ENCODE results near the gene GABBR2.
"Not testable (repeated sequence)": the region's sequence is repeated elsewhere in the genome, so short reads cannot be mapped to it uniquely, and the experiment has no call there.

Gene GABBR2

GRCh38 chr9:98477884-98478283 is 230.9 kb downstream of the GABBR2 start:
- Histone ChIP-seq H3K36me3 (ENCODE audit: low read depth) (no peaks in the 10 kb centered on the region), H3K27ac (ENCODE audit: poor library complexity, severe bottlenecking) (no peak overlapping the region), H3K27me3 (ENCODE audit: insufficient read depth, poor library complexity, severe bottlenecking) (no peaks in the 10 kb centered on the region), H3K4me1 (ENCODE audit: insufficient read depth, poor library complexity, severe bottlenecking) (peaks cover 24% of the 10 kb centered on the region), H3K4me3 (ENCODE audit: severe bottlenecking) (no peak overlapping the region), H3K9me3 (ENCODE audit: severe bottlenecking) (no peaks in the 10 kb centered on the region)
- DNase-seq (ENCODE audit: low spot score) (no peak), ATAC-seq (ENCODE audit: low read depth) (no peak)
- TF ChIP-seq, protein P1, sequence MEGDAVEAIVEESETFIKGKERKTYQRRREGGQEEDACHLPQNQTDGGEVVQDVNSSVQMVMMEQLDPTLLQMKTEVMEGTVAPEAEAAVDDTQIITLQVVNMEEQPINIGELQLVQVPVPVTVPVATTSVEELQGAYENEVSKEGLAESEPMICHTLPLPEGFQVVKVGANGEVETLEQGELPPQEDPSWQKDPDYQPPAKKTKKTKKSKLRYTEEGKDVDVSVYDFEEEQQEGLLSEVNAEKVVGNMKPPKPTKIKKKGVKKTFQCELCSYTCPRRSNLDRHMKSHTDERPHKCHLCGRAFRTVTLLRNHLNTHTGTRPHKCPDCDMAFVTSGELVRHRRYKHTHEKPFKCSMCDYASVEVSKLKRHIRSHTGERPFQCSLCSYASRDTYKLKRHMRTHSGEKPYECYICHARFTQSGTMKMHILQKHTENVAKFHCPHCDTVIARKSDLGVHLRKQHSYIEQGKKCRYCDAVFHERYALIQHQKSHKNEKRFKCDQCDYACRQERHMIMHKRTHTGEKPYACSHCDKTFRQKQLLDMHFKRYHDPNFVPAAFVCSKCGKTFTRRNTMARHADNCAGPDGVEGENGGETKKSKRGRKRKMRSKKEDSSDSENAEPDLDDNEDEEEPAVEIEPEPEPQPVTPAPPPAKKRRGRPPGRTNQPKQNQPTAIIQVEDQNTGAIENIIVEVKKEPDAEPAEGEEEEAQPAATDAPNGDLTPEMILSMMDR (IDR thresholded peaks at IDR 0.05; ENCODE audit: poor library complexity, severe bottlenecking) = no peak

GRCh38 chr9:98472216-98472615 is 236.5 kb downstream of the GABBR2 start:
- ATAC-seq (ENCODE audit: low read depth) (no peak), DNase-seq (ENCODE audit: low spot score) (no peak)
- H3K4me1 ChIP-seq (ENCODE audit: insufficient read depth, poor library complexity, severe bottlenecking) = no peaks in the 10 kb centered on the region
- no peaks in the 10 kb centered on the region for H3K9me3 ChIP-seq (ENCODE audit: severe bottlenecking)
- H3K4me3 ChIP-seq (ENCODE audit: severe bottlenecking) = no peak overlapping the region
- no peaks in the 10 kb centered on the region for H3K36me3 ChIP-seq (ENCODE audit: low read depth)
- H3K27me3 ChIP-seq (ENCODE audit: insufficient read depth, poor library complexity, severe bottlenecking) = no peaks in the 10 kb centered on the region
- no peak overlapping the region for H3K27ac ChIP-seq (ENCODE audit: poor library complexity, severe bottlenecking)
- TF ChIP-seq, protein P1 (IDR thresholded peaks at IDR 0.05; ENCODE audit: poor library complexity, severe bottlenecking) = no peak

DNA sequence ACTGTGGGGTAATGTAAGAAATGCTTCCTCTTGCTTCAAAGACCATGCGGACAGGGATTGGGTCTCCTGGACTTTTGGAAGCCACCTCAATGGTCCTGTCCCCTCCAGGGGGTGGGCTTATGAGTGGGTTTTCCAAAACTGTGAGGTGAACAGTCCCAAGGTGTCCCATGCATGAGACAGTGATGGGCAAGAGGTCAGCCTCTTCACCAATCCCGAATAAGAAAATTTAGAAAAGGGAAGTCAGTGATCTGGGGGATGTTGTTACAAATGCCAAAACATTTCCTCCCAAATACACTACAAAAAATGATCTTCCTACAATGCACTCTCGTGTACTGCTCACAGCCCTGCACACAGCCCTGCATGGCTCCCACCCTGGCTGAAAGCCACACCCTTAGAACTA is 237.6 kb downstream of the GABBR2 start:
- no peak for ATAC-seq (ENCODE audit: low read depth)
- H3K27ac ChIP-seq (ENCODE audit: poor library complexity, severe bottlenecking) = no peak overlapping the region
- no peaks in the 10 kb centered on the region for H3K36me3 ChIP-seq (ENCODE audit: low read depth)
- no peaks in the 10 kb centered on the region for H3K27me3 ChIP-seq (ENCODE audit: insufficient read depth, poor library complexity, severe bottlenecking)
- no peaks in the 10 kb centered on the region for H3K9me3 ChIP-seq (ENCODE audit: severe bottlenecking)
- DNase-seq (ENCODE audit: low spot score) = no peak
- no peak overlapping the region for H3K4me3 ChIP-seq (ENCODE audit: severe bottlenecking)
- H3K4me1 ChIP-seq (ENCODE audit: insufficient read depth, poor library complexity, severe bottlenecking) = no peaks in the 10 kb centered on the region
- TF ChIP-seq, protein P1 (IDR thresholded peaks at IDR 0.05; ENCODE audit: poor library complexity, severe bottlenecking) = no peak

DNA sequence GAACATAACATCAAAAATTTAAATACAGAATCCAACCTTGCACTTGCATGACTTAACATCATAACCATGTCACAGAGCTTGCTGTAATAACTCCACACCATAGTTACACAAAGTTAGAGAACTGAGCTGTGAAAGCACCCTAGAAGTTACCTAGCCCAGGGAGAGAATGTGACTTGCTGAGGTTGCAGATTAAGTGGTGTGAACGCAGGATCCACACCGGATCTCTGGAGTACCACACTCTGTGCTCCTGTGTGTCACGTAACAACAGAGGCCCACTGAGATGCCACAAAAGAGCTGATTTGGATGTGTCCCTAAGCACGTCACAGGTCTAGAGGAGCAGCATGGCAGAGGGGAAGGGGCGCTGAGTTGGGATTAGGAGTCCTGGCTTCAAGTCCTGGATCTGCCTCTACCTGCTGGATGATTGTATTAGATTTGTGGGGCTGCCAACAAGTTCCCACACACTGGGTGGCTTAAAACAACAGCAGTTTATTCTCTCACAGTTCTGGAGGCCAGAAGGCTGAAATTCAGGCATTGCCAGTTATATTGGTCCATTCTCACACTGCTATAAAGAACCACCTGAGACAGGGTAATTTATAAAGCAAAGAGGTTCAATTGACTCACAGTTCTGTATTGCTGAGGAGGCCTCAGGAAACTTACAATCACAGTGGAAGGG is 240.0 kb downstream of the GABBR2 start:
- TF ChIP-seq, protein P1 (IDR thresholded peaks at IDR 0.05; ENCODE audit: poor library complexity, severe bottlenecking) = no peak
- ATAC-seq (ENCODE audit: low read depth) = no peak

DNA sequence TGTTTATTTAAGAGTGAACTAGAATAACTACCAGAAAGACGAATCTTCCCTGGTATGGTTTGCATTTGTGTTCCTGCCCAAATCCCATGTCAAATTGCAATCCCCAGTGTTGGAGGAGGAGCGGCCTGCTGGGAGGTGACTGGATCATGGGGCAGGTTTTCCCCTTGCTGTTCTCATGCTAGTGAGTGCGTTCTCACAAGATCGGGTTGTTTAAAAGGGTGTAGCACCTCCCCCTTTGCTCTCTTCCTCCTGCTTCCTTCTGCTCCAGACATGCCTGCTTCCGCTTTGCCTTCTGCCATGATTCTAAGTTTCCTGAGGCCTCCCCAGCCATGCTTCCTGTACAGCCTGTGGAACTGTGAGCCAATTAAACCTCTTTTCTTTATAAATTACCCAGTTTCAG is 242.9 kb downstream of the GABBR2 start:
- H3K27ac ChIP-seq (ENCODE audit: poor library complexity, severe bottlenecking) = no peak overlapping the region
- no peaks in the 10 kb centered on the region for H3K4me1 ChIP-seq (ENCODE audit: insufficient read depth, poor library complexity, severe bottlenecking)
- no peak for DNase-seq (ENCODE audit: low spot score)
- no peak overlapping the region for H3K4me3 ChIP-seq (ENCODE audit: severe bottlenecking)
- ATAC-seq (ENCODE audit: low read depth) = no peak
- H3K27me3 ChIP-seq (ENCODE audit: insufficient read depth, poor library complexity, severe bottlenecking) = no peaks in the 10 kb centered on the region
- TF ChIP-seq, protein P1 (IDR thresholded peaks at IDR 0.05; ENCODE audit: poor library complexity, severe bottlenecking) = no peak
- H3K36me3 ChIP-seq (ENCODE audit: low read depth) = no peaks in the 10 kb centered on the region
- no peaks in the 10 kb centered on the region for H3K9me3 ChIP-seq (ENCODE audit: severe bottlenecking)

More for the DNA sequence above, 240.0 kb downstream of the GABBR2 start:
- H3K27me3 ChIP-seq (ENCODE audit: insufficient read depth, poor library complexity, severe bottlenecking) = no peaks in the 10 kb centered on the region
- no peak for DNase-seq (ENCODE audit: low spot score)
- H3K4me3 ChIP-seq (ENCODE audit: severe bottlenecking) = no peak overlapping the region
- no peaks in the 10 kb centered on the region for H3K36me3 ChIP-seq (ENCODE audit: low read depth)
- H3K9me3 ChIP-seq (ENCODE audit: severe bottlenecking) = no peaks in the 10 kb centered on the region
- H3K27ac ChIP-seq (ENCODE audit: poor library complexity, severe bottlenecking) = no peak overlapping the region
- H3K4me1 ChIP-seq (ENCODE audit: insufficient read depth, poor library complexity, severe bottlenecking) = no peaks in the 10 kb centered on the region

GRCh38 chr9:98464156-98464690 is 244.5 kb downstream of the GABBR2 start:
- not testable (repeated sequence) for H3K27ac ChIP-seq (ENCODE audit: poor library complexity, severe bottlenecking); ATAC-seq (ENCODE audit: low read depth); DNase-seq (ENCODE audit: low spot score); H3K4me3 ChIP-seq (ENCODE audit: severe bottlenecking); H3K9me3 ChIP-seq (ENCODE audit: severe bottlenecking); H3K36me3 ChIP-seq (ENCODE audit: low read depth); H3K4me1 ChIP-seq (ENCODE audit: insufficient read depth, poor library complexity, severe bottlenecking); H3K27me3 ChIP-seq (ENCODE audit: insufficient read depth, poor library complexity, severe bottlenecking)
